ENCODE data around the gene MACROD1. TPM values are rescaled to one million over a fixed set of nuclear protein-coding genes. Genes with fewer than 3 reads are reported as not detected.

The MACROD1 gene
- total RNA-seq, 2 donors from 2014 or later, result 33.5 to 68.2 TPM

- no peaks in the 10 kb centered on the region for H3K9me3 ChIP-seq
- no peak for DNase-seq (ENCODE audit: low spot score)
- no peaks in the 10 kb centered on the region for H3K4me1 ChIP-seq (replicated peaks)
- H3K36me3 ChIP-seq, result no peaks in the 10 kb centered on the region
- intact Hi-C loops (cut with DNase I), result no loop called here
- no peaks in the 10 kb centered on the region for H3K27me3 ChIP-seq (replicated peaks; ENCODE audit: insufficient read depth)
- TF ChIP-seq POLR2AphosphoS5 (IDR thresholded peaks at IDR 0.05) (no peak), POLR2A (IDR thresholded peaks at IDR 0.05) (no peak), CTCF (IDR thresholded peaks at IDR 0.05) (no peak)
- no peak overlapping the region for H3K4me3 ChIP-seq
- no peak overlapping the region for H3K27ac ChIP-seq
- 34% methylated on average over 11 of the region's 11 CpGs for WGBS
Observed at GRCh38 chr11:64078284-64078683, 87.6 kb downstream of the MACROD1 start.

- DNase-seq (ENCODE audit: low spot score), result no peak
- TF ChIP-seq POLR2A (IDR thresholded peaks at IDR 0.05) (no peak), POLR2AphosphoS5 (IDR thresholded peaks at IDR 0.05) (no peak), CTCF (IDR thresholded peaks at IDR 0.05) (no peak)
- intact Hi-C loops (cut with DNase I), result no loop called here
Observed at GRCh38 chr11:64077607-64078006, 88.3 kb downstream of the MACROD1 start.

GRCh38 chr11:64076758-64077157, 89.2 kb downstream of the MACROD1 start:
- no peak overlapping the region for H3K4me3 ChIP-seq
- H3K4me1 ChIP-seq (replicated peaks), result no peaks in the 10 kb centered on the region
- intact Hi-C loops (cut with DNase I), result no loop called here
- no peak overlapping the region for H3K27ac ChIP-seq
- TF ChIP-seq POLR2A (IDR thresholded peaks at IDR 0.05) (no peak), CTCF (IDR thresholded peaks at IDR 0.05) (no peak), POLR2AphosphoS5 (IDR thresholded peaks at IDR 0.05) (no peak)
- 85% methylated on average over 8 of the region's 8 CpGs for WGBS
- H3K27me3 ChIP-seq (replicated peaks; ENCODE audit: insufficient read depth), result no peaks in the 10 kb centered on the region
- no peaks in the 10 kb centered on the region for H3K36me3 ChIP-seq
- no peak for DNase-seq (ENCODE audit: low spot score)
- H3K9me3 ChIP-seq, result no peaks in the 10 kb centered on the region

More at GRCh38 chr11:64077607-64078006, 88.3 kb downstream of the MACROD1 start:
- Histone ChIP-seq H3K4me1 (replicated peaks) (no peaks in the 10 kb centered on the region), H3K4me3 (no peak overlapping the region), H3K9me3 (no peaks in the 10 kb centered on the region), H3K36me3 (no peaks in the 10 kb centered on the region), H3K27me3 (replicated peaks; ENCODE audit: insufficient read depth) (no peaks in the 10 kb centered on the region), H3K27ac (no peak overlapping the region)
- WGBS, result 85% methylated on average over 12 of the region's 12 CpGs

- intact Hi-C loops (cut with DNase I), result no loop called here
- Histone ChIP-seq H3K9me3 (no peaks in the 10 kb centered on the region), H3K4me1 (replicated peaks) (no peaks in the 10 kb centered on the region), H3K27me3 (replicated peaks; ENCODE audit: insufficient read depth) (no peaks in the 10 kb centered on the region), H3K4me3 (no peak overlapping the region), H3K36me3 (no peaks in the 10 kb centered on the region), H3K27ac (no peak overlapping the region)
- no peak for TF ChIP-seq POLR2AphosphoS5 (IDR thresholded peaks at IDR 0.05)
- TF ChIP-seq POLR2A (IDR thresholded peaks at IDR 0.05), result no peak
- TF ChIP-seq CTCF (IDR thresholded peaks at IDR 0.05), result no peak
- 83% methylated on average over 10 of the region's 10 CpGs for WGBS
- no peak for DNase-seq (ENCODE audit: low spot score)
Observed at GRCh38 chr11:64074239-64074638, 91.7 kb downstream of the MACROD1 start.

- no peak overlapping the region for H3K4me3 ChIP-seq
Observed at GRCh38 chr11:64073542-64073941, 92.4 kb downstream of the MACROD1 start.

More at GRCh38 chr11:64073542-64073941, 92.4 kb downstream of the MACROD1 start:
- intact Hi-C loops (cut with DNase I), result no loop called here
- H3K36me3 ChIP-seq, result no peaks in the 10 kb centered on the region
- H3K27me3 ChIP-seq (replicated peaks; ENCODE audit: insufficient read depth), result no peaks in the 10 kb centered on the region
- H3K9me3 ChIP-seq, result no peaks in the 10 kb centered on the region
- TF ChIP-seq CTCF (IDR thresholded peaks at IDR 0.05), result no peak
- no peak for TF ChIP-seq POLR2A (IDR thresholded peaks at IDR 0.05)
- no peak for TF ChIP-seq POLR2AphosphoS5 (IDR thresholded peaks at IDR 0.05)
- no peaks in the 10 kb centered on the region for H3K4me1 ChIP-seq (replicated peaks)
- H3K27ac ChIP-seq, result no peak overlapping the region
- WGBS, result 67% methylated on average over 13 of the region's 13 CpGs
- no peak for DNase-seq (ENCODE audit: low spot score)

Measured in prostate gland (tissue), 2 donors.